Brain microvascular endothelial cell (primary cell): ENCODE data around the gene UNC5CL.

Experiments
- DNase-seq: peaks from one replicate; pipeline ENCODE4 v3.0.0-alpha.2; 2020
- H3K27ac ChIP-seq: fragments of 250-450 bp; sonication (Bioruptor Pico); 2 replicates; pipeline ENCODE4 v1.5.1; 2020; ENCODE audit warnings: mild to moderate bottlenecking, moderate library complexity
- H3K27me3 ChIP-seq: fragments of 250-450 bp; sonication (Bioruptor Pico); replicated peaks from 2 replicates; pipeline ENCODE4 v1.5.1; 2020; ENCODE audit warnings: mild to moderate bottlenecking
- H3K36me3 ChIP-seq: fragments of 250-450 bp; sonication (Bioruptor Pico); replicated peaks from 2 replicates; pipeline ENCODE4 v1.5.1; 2020; ENCODE audit warnings: mild to moderate bottlenecking
- H3K4me3 ChIP-seq: 2 replicates; pipeline ENCODE4 v1.5.1; 2011; ENCODE audit warnings: low read depth, mild to moderate bottlenecking, control low read depth, low read length, moderate library complexity
- in situ Hi-C: cut with HindIII; loops from 2 replicates; pipeline ENCODE4 v1.10.0; 2017; ENCODE audit warnings: low sequenced_read_pairs, low pct_ligation_motif_present
- TF ChIP-seq, protein P1 (sequence below): IDR thresholded peaks from 2 replicates; pipeline ENCODE4 v1.5.1; 2011; ENCODE audit warnings: low read depth, mild to moderate bottlenecking, moderate library complexity, low read length, control low read depth, inconsistent platforms; ENCODE audit errors: missing control alignments

The UNC5CL gene

DNA sequence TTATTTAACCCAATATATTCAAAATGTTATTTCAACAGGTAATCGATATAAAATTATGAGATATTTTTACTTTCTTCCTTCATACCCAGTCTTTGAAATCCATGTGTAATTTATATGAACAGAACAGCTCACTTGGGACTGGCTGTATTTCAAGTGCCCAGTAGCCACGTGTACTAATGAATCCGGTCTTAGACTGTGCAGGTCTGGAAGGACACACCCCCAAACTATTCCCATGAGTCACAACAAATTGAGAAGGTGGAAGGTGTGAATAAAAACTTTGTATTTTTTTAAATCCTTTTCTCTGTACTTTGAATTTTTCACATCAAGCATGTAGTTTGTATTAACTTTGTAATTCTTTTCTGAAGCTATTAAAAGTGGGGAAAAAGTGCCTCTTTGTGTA is 2.8 kb downstream of the UNC5CL start:
- no peak overlapping the region for H3K27ac ChIP-seq
- H3K27me3 ChIP-seq = no peaks in the 10 kb centered on the region
- H3K4me3 ChIP-seq = no peak overlapping the region
- in situ Hi-C loops = no loop called here
- TF ChIP-seq, protein P1, sequence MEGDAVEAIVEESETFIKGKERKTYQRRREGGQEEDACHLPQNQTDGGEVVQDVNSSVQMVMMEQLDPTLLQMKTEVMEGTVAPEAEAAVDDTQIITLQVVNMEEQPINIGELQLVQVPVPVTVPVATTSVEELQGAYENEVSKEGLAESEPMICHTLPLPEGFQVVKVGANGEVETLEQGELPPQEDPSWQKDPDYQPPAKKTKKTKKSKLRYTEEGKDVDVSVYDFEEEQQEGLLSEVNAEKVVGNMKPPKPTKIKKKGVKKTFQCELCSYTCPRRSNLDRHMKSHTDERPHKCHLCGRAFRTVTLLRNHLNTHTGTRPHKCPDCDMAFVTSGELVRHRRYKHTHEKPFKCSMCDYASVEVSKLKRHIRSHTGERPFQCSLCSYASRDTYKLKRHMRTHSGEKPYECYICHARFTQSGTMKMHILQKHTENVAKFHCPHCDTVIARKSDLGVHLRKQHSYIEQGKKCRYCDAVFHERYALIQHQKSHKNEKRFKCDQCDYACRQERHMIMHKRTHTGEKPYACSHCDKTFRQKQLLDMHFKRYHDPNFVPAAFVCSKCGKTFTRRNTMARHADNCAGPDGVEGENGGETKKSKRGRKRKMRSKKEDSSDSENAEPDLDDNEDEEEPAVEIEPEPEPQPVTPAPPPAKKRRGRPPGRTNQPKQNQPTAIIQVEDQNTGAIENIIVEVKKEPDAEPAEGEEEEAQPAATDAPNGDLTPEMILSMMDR = no peak
- H3K36me3 ChIP-seq = no peaks in the 10 kb centered on the region
- DNase-seq = no peak

DNA sequence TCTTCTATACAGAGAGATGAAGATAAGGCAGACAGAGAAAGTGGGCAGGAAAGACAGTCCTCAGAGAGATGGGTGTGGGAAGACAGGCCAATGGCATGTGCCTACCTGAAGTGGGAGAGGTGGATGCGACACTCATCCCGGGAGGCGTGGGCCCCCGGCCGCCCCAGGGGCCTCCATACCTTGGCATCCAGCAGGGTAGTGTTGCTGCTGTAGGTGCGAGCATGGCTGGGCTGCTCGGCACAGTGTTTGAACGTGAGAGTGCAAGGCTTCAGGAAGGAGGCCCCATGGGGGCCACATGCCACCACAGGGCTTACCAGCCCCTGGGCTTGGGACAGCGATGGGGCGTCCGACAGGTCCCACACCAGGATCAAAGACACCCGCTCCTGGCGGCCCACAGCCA is 5.2 kb downstream of the UNC5CL start:
- H3K36me3 ChIP-seq = no peaks in the 10 kb centered on the region
- no peak overlapping the region for H3K27ac ChIP-seq
- no peaks in the 10 kb centered on the region for H3K27me3 ChIP-seq
- in situ Hi-C loops = no loop called here
- DNase-seq = no peak
- TF ChIP-seq, protein P1 = no peak
- no peak overlapping the region for H3K4me3 ChIP-seq

DNA sequence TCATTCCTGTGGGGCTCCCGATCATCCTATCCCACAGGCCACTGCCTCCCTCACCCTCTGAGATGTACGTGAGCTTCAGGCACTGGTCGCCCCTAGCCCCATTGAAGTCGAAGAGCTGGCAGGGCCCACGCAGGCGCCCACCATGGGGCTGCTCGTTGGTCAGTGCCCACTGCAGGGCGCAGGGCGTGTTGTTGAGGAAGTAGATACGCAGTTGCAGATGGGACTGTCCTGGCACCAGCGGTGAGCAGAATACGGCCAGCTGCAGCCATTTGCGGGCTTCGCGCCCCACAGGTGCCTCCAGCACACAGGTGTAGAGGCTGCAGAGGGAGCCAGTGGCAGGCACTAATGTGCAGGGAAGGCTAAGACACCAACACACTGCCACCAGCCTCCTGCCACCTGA is 6.2 kb downstream of the UNC5CL start:
- Histone ChIP-seq H3K36me3 (no peaks in the 10 kb centered on the region), H3K27me3 (no peaks in the 10 kb centered on the region), H3K27ac (no peak overlapping the region), H3K4me3 (no peak overlapping the region)
- in situ Hi-C loops = no loop called here
- DNase-seq = no peak
- TF ChIP-seq, protein P1 = no peak

DNA sequence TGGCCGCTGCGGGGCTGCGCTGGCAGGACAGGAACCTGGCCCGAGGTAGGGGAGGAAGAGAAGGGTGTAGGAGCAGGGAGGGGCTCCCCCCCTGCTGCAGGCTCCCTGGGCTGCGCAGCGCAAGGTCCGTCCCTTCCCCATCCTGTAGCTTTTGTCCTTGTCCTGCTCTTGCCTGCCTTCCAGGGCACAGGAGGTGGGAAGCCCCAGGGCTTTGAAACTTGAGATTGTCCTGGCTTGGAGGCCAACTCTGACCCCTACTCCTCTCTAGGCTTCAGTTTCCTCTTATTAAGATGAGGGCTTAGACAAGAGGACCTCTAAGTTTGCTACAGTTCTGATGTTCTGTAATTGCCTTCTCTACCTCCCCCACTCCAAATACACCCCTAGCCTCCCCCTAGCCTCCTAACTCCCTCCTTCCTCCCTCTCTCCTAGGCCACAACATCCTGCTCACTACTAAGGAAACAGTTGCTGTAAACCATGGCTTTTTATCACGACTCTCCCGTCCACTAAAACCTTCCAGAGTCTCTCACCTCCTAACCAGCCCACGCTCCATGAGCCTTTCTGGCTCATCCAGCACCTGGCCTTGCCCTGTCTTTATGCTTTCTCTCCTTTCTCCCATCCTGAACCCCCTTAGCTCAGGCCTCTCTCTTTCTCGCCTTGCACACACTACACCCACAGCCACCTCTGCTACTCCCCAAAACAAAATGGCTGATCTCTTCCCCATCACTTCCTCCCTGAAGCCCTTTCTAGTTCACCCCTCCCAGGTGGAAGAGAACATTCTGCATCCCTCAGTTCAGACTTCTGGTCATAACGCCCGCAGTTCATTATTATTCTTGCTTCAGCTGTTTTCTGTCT is 10.2 kb downstream of the UNC5CL start:
- no peak for DNase-seq

DNA sequence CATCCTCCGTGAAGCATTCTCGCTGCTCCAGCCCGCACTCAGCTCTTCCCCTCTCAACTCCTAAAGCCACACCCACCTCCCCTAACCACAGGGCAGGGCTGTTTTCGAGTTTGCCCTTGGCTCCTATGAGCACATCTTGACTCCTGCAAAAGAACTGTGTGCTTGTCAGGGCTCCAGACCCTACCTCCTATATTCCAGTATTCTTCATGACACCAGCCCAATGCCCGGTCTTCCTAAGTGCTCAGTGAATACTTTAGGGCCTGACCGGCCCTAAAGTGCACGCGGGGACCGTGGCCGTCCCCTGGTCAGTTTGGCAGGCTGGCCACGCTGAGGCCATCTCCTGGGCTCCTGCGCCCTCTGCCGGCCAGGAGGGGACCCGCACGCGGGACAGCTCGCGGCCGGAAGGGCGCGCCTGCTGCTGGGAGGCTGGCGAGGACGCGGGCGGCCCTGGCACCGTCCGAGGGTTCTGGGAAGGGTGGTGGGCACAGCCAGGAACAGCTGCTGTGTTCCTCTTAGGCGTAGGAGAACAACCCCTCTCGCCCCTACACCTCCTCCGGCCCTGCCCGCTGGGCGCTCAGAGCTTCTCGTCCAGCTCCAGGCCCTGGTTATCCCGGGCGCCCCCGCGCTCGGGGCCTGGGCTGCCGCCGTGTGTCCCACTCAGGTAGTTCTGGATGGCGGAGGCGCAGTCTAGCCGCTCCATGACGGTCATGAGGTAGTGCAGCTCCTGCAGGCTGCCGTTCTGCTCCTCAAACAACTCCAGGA is 11.0 kb downstream of the UNC5CL start:
- TF ChIP-seq, protein P1 = peak; percentile 75
- Histone ChIP-seq H3K36me3 (no peaks in the 10 kb centered on the region), H3K27me3 (no peaks in the 10 kb centered on the region), H3K27ac (no peak overlapping the region), H3K4me3 (peak overlapping the region; percentile 55)
- in situ Hi-C loops = no loop called here
- peak; percentile 32 for DNase-seq

More for the DNA sequence above, 10.2 kb downstream of the UNC5CL start:
- no peaks in the 10 kb centered on the region for H3K36me3 ChIP-seq
- in situ Hi-C loops = no loop called here
- peak overlapping the region; percentile 55 for H3K4me3 ChIP-seq
- no peaks in the 10 kb centered on the region for H3K27me3 ChIP-seq
- TF ChIP-seq, protein P1 = no peak
- H3K27ac ChIP-seq = no peak overlapping the region
